ENCODE data around the gene EBF4.
A peak's percentile ranks its signal among the peaks of the same experiment; 100 is the strongest.
"Not testable (repeated sequence)": the region's sequence is repeated elsewhere in the genome, so short reads cannot be mapped to it uniquely, and the experiment has no call there.

The EBF4 gene

GRCh38 chr20:2680046-2680445 lies 12.5 kb upstream of the EBF4 start:
- DNase-seq: no peak

GRCh38 chr20:2682040-2682439 lies 10.5 kb upstream of the EBF4 start:
- not testable (repeated sequence) for DNase-seq

- not testable (repeated sequence) for DNase-seq
Observed at GRCh38 chr20:2684817-2685216, 7.8 kb upstream of the EBF4 start.

GRCh38 chr20:2687514-2687913 lies 5.1 kb upstream of the EBF4 start:
- no peak for DNase-seq

DNA sequence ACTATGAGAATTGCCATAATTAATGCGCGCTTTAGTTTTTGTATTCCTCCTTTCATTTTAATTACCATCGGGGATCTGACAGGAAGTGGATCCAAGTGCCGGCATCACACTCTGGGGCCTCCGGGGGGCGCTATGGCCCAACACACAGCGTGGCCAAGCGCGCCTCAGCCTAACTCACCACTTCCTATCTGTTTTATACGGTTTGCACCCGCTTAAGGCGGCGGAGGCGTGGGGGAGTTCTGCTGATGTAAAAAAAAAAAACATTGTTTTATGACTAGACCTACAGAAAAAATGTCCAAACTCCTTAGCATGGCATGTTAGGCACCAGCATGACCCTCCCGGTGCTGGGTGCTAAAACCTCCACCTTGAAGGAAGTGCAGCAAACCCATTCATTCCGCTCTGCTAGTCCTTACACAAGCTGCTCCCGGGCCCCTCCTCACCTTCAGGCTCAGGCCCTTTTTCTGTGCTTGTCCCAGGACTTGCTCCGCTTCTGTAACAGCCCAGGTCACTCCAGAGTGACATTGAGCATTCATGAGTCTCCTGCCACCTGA lies 4.5 kb upstream of the EBF4 start:
- peak; percentile 79 to 80 for DNase-seq

- no peak for DNase-seq
Observed at GRCh38 chr20:2690213-2690612, 2.4 kb upstream of the EBF4 start.

DNA sequence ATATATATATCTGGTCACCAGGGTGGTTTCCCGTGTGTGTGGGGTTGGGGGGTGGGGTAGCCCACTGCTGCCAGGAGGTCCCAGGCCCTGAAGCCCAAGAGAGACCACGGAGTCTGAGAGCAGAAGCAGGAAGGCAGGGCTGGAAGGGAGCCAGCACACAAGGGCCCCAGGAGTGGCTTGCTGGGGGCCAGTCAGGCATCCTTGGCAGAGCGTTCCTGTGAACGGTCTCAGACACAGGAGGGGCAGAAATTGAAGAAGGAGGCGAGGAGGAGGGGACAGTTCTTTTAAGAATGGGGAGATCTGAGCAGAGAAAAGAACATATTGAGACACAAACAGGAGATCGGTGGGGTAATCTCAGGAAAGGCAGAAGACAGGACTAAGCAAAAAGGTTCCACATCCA lies 1.9 kb upstream of the EBF4 start:
- DNase-seq: no peak

GRCh38 chr20:2691127-2691526 lies 1.5 kb upstream of the EBF4 start:
- no peak for DNase-seq

DNA sequence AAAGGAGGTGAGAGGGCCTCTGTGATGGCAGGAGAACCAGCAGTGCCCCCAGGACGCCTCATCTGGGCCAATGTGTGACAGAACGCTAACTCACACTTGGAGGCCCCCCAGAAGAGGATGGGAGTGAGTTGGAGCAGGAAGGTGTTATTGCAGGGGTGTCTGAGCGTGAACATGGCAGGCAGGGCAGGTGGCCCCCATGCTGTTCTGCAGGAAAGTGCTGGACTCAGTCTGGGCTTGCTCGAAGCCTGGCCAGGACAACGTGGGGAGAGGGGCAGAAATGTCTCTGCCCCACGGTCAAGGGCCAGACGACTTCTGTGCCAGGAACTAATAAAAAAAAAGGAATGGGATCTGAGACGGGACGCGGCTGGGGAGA lies 931 bp upstream of the EBF4 start:
- DNase-seq: no peak

GRCh38 chr20:2692886-2693285 lies 306 bp downstream of the EBF4 start:
- peak in 1 of 2 donors; percentile 30 for DNase-seq

DNA sequence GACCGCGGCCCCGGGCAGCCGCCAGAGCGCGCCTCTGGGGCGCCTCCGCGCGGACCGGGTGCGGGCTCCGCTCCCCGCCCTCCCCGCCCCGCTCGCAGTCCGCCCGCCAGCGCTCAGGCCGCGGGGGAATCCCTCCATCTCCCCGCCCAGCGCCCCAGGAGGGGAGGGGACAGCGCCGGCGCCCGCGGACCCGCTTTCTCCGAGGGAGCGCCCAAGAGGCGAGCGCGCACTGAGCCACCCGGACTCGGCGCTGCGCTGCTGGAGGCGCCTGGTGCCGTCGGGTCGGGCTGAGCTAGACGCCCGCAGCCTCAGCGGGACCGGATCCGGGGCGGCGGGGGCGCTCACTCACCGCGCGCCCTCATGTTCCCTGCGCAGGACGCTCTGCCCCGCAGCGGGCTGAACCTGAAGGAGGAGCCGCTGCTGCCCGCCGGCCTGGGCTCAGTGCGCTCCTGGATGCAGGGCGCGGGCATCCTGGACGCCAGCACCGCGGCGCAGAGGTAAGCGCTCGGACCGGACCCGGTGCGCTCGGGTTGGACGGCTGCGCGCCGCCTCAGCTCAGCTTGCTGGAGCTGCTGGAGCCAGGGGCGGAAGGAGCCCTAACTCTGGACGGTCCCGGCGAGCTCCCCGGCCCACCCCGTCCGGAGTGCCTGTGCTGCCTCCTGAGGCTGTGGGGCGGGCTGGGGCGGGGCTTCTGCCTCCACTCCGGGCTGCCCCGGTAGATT lies 867 bp downstream of the EBF4 start:
- DNase-seq: peak; percentile 44 to 66

DNA sequence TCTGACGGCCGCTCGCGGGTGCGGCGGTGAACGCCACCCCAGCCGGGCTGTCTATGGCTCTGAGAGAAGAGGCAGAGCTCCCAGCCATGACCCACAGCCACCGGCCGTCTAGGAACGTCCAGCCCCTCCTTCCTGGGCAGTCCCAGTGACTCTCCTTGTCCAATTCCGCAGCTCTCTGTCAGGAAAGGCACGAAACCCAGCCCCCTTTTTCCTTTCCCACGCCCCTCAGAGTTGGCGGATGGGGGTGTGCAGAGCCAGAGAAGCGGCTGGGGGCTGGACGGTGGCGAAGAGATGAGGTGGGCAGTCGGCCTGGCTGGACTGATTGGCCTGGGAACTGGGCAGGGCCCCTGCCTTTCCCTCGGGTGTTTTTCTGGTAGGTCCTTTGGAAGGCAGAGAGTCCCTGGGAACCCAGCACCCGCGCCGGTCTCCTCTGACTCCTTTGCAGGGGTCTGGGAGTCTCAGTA lies 1.5 kb downstream of the EBF4 start:
- no peak for DNase-seq

DNA sequence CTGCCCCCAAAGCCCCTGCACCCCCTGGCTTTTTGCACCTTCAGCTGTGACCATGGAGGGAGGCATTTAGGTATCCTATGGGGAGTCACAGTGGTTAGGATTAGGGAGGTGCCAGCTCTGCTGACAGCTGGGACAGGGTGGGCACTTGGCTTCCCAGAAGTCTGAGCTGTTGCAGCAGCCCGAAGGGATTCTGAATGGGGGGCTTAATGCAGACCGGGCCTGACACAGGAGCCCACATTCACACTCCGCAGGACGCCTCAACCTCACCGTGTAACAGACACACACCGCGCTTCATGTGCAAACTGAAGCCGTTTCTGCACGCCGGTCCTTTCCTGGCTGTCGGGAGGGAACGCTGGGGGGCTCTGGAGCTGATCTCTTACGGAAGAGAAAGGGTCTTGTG lies 1.9 kb downstream of the EBF4 start:
- DNase-seq: no peak

GRCh38 chr20:2695206-2695983 lies 2.8 kb downstream of the EBF4 start:
- DNase-seq: no peak

DNA sequence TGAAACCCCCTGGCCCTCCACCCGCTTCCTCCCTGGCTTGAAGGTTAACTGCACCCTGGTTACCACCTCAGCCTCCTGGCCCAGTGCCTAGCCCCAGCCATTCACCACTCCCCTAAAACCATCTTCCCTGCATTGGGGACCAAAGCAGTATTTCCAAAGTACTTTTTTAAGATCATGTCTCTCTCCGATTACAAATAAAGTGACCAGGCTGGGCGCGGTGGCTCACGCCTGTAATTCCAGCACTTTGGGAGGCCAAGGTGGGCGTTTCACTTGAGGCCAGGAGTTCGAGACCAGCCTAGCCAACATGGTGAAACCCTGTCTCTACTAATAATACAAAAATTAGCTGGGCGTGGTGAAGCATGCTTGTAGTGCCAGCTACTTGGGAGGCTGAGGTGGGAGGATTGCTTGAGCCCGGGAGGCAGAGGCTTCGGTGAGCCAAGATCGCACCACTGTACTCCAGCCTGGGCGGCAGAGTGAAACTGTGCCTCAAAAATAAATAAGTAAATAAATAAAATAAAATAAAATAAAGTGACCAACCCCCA lies 3.5 kb downstream of the EBF4 start:
- peak in 1 of 2 donors; percentile 8 for DNase-seq

GRCh38 chr20:2696646-2697045 lies 4.1 kb downstream of the EBF4 start:
- DNase-seq: no peak

DNA sequence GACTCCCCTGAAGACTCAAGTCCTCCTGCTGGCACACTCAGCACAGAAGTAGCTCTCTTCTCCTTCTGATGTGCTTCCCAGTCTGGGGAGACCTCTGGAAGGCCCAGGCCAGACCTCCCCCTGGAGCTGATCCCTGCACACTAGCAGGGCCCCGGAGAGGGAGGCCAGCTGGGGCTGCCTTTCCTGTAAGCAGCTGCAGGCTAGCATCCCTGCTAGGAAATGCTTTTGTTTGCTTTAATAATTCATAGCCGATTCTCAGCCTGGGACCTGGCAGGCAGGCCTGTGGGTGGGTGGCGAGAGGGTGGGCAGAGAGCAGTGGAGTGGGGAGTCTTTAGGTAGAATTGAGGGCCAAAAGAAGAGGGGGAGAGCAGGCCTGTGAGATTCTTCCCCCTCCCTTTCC lies 5.2 kb downstream of the EBF4 start:
- no peak for DNase-seq

GRCh38 chr20:2698186-2698817 lies 5.7 kb downstream of the EBF4 start:
- no peak for DNase-seq

DNA sequence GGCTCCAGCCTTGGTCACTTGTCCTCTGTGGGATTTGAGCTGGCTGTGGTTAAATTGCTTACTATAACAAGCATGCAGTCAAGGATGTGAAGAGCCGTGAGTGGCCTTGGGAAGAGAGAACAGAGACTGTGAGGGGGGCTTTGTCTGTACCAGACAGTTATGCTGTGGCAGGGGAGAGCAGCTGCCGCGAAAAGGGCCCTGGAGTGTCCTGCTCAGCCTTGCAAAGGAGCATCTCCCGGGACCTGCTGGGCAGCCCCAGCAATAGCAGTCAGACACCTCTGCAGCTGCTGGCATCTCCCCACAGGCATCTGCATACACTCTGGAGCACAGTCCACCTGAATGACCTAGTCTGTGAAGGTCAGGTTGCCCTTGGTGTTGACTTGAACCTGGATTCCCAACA lies 6.3 kb downstream of the EBF4 start:
- no peak for DNase-seq

DNA sequence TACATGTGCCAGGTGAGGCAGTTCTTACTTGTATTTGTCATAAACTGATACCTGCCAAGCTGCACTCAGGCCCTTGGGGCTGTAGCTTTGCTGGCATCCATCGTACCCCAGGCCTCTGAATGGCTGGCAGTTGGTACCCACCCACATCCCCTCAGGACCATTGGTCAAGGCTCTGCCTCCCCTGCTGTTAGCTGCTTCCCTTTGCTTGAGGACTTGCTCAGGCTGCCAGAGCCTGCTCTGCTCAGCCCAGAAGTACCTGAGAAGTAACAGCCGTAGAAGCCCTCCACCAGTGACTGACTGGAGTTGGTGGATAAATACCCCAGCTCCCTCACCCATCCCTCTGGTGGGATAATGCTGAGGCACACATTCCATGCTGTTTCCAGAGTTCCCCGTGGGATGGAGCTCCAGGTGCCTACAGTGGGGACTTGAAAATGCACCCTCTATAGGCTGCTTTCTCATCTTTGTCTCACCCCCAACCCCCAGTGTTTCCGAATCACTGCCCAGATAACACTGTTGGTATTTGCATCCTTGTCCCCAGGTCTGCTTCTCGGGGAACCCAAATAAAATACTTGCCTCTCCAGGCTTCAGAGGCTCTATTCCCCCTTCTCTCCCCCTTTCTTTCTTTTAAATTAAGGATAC lies 7.3 kb downstream of the EBF4 start:
- peak in 1 of 2 donors; percentile 15 for DNase-seq

DNA sequence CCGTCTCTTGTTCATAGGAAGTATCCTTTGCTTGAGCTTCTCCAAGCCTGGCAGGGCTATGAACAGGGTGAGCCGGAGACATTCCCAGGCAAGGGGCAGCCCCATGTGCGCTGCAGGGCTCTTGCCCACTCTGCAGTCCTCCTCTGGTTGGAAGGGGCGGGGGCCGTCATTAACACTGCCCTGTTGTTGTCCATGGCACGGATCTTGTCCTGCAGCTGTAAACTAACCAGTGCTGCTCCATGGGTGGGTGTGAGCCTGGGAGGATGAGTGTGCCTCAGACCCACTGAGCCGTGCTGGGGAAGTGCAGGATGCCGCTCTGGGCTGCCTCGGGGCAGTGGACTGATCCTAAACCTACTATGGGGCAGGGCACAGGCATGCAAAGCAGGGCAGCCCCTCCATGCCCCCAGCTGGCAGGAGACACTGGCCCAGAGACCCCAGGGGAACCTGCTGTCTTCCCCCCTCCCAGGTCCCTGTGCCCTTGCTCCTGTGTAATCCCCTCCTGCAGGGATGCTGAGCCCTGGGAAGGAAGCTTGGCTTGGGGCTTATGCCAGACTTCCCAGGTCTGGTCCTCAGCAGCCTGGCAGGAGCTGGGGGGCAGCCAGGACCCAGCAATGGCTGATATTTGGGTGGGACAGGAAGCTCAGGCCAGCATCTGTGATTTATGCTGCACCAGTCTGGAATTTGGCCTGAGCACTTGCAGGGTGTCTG lies 8.5 kb downstream of the EBF4 start:
- DNase-seq: peak in 1 of 2 donors; percentile 11

DNA sequence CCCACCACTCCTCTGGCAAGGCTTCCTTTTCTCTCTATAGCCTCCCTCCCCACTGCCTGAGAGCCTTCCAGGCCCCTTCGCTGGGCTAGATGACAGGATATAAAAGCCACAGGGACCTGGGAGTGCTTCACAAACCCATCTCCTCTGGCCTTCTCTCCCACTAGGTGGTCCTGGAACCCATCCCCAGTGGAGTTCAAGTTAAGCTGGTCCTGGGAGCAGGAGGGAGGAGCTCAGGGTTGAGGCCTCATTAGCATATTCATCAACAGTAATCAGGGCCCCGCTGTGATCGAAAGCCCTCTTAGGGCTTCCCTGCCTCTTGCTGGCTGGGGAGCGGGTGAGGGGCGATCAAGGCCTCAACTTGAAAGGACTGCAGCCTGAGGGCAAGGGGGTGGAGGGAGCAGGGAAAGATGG lies 9.1 kb downstream of the EBF4 start:
- no peak for DNase-seq
